ENCODE results near the gene EIF4E2.
A peak's percentile ranks its signal among the peaks of the same experiment; 100 is the strongest.

The EIF4E2 gene, protein sequence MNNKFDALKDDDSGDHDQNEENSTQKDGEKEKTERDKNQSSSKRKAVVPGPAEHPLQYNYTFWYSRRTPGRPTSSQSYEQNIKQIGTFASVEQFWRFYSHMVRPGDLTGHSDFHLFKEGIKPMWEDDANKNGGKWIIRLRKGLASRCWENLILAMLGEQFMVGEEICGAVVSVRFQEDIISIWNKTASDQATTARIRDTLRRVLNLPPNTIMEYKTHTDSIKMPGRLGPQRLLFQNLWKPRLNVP

DNA sequence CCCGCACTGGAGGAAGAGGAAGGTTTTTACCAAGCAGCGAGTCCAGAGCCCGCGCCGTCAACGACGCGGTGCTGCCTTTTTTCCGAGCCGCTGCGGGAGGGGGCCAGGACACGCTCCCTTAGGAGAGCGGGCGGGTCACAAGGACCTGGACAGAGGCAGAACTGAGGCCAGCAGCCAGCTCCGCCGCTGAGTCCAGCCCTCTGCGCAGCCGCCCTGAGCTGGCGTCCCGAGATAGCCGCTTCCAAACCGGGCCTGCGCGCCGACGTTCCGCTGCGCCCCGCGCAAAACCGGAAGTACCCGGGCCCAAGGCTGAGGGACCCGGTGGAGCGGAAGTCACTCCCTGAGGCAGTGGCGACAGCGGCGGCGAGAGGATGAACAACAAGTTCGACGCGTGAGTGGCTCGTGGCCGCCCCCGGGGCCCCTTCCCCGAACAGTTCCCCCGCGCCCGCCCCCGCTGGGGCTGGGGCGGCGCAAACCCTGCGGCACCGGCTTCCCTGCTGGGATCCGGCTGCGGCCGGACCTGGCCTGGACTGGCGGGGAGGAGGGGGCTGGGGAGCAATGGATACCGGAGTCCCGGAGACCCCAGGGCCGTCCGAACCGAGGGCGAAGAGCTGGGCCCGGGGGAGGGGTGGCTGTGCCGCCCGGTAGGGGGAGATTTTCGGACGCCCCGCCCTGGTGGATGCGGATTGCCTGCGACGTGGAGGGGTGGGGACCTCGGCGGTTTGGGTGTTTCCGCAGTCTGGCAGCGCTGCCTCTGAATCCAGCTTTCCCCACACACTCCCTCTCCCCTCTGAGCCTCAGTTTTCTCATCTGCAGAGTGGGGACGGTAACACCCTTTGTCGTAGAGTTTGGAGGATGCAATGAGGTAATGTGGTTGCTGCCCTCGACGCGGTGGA is at the start of gene EIF4E2, which contains the start of gene TIGD1:
TSS of gene EIF4E2 (plus strand) at position 336 of the 896 bp plus-strand sequence. CDS start at position 372, 36 bp downstream.
TSS of gene TIGD1 (minus strand) at position 204 of the 896 bp plus-strand sequence. CDS start 675 bp downstream, outside the sequence.
- peak; percentile 93 for DNase-seq (ENCODE audit: low read depth)
- TF ChIP-seq, protein P1, sequence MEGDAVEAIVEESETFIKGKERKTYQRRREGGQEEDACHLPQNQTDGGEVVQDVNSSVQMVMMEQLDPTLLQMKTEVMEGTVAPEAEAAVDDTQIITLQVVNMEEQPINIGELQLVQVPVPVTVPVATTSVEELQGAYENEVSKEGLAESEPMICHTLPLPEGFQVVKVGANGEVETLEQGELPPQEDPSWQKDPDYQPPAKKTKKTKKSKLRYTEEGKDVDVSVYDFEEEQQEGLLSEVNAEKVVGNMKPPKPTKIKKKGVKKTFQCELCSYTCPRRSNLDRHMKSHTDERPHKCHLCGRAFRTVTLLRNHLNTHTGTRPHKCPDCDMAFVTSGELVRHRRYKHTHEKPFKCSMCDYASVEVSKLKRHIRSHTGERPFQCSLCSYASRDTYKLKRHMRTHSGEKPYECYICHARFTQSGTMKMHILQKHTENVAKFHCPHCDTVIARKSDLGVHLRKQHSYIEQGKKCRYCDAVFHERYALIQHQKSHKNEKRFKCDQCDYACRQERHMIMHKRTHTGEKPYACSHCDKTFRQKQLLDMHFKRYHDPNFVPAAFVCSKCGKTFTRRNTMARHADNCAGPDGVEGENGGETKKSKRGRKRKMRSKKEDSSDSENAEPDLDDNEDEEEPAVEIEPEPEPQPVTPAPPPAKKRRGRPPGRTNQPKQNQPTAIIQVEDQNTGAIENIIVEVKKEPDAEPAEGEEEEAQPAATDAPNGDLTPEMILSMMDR (conservative IDR thresholded peaks at IDR 0.05; ENCODE audit: low read length) = peak; percentile 14

DNA sequence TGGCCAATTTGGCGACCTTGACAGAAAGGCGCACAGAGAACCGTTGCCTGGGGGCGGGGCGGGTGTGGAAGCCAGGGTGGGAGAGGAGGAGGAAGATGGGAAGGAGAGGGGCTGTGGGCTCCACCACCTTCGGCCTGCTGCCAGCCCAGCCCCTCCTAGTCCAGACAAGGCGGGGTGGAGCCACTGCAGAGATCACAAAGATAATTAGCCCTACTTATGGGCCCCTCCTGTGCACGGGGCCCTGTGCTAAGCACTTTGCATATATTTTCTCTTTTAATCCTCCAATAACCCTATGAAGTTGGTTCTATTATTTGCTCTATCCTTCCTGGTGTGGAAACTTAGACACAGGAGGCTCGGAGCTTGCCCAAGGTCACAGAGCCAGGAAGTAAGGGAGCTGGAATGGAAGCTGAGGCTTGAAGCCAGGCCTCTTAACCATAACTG is 49.1 kb upstream of the EIF4E2 start:
- DNase-seq (ENCODE audit: low read depth) = no peak
- TF ChIP-seq, protein P1 (conservative IDR thresholded peaks at IDR 0.05; ENCODE audit: low read length) = no peak
- no peak overlapping the region for H3K4me3 ChIP-seq (ENCODE audit: low read length)

More for the DNA sequence above, at the start of gene EIF4E2, which contains the start of gene TIGD1:
- peak within 1 kb of the TSS; percentile 95 for H3K4me3 ChIP-seq (ENCODE audit: low read length)

DNA sequence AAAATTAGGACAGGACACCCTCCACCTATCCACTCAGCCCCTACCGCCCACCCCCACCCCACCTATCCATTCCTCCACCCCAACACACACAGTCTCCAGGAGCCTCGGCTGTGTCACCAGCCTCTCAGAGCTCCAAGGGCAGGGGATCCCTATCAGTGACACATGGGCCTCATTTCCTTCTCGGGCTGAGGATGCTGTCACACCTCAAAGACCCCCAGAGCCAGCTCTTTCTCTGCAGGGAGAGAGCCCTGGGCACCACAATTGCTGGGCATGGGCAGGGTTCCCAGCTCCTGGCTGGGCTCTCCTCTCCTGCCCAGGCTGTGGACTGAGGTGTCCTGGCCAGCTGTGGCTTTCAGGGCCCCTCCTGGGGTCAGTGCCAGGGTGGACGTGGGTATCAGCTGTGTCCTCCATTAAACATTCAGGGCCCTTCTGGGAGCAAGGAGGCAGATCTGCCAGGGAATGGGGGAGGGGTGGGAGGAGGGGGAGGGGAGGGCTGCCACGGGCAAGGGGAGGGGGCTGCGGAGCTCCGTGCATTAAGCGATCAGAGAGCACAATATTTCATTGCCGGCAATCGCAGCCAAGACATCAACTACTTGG is 48.6 kb upstream of the EIF4E2 start:
- no peak for DNase-seq (ENCODE audit: low read depth)
- no peak overlapping the region for H3K4me3 ChIP-seq (ENCODE audit: low read length)
- TF ChIP-seq, protein P1 (conservative IDR thresholded peaks at IDR 0.05; ENCODE audit: low read length) = no peak

DNA sequence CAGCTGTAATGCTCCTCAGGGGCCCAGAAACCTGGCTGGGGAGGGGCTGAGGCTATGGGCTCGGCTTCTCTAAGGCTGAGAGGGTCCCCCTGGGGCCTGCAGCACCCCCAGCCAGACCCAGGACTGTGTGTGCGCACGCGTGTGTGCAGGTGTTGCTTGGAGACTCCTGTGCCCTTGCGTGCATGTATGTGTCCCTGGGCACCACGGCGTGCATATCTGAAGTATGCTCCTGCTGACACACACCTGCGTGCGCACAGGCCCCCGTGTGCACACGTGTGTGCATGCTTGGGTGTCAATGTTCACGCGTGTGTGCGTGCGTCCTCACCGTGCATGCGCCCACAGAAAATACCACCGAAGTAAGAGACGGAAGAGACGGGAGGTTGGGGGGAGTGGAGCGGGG is 48.0 kb upstream of the EIF4E2 start:
- TF ChIP-seq, protein P1 (conservative IDR thresholded peaks at IDR 0.05; ENCODE audit: low read length) = no peak
- H3K4me3 ChIP-seq (ENCODE audit: low read length) = no peak overlapping the region
- no peak for DNase-seq (ENCODE audit: low read depth)

DNA sequence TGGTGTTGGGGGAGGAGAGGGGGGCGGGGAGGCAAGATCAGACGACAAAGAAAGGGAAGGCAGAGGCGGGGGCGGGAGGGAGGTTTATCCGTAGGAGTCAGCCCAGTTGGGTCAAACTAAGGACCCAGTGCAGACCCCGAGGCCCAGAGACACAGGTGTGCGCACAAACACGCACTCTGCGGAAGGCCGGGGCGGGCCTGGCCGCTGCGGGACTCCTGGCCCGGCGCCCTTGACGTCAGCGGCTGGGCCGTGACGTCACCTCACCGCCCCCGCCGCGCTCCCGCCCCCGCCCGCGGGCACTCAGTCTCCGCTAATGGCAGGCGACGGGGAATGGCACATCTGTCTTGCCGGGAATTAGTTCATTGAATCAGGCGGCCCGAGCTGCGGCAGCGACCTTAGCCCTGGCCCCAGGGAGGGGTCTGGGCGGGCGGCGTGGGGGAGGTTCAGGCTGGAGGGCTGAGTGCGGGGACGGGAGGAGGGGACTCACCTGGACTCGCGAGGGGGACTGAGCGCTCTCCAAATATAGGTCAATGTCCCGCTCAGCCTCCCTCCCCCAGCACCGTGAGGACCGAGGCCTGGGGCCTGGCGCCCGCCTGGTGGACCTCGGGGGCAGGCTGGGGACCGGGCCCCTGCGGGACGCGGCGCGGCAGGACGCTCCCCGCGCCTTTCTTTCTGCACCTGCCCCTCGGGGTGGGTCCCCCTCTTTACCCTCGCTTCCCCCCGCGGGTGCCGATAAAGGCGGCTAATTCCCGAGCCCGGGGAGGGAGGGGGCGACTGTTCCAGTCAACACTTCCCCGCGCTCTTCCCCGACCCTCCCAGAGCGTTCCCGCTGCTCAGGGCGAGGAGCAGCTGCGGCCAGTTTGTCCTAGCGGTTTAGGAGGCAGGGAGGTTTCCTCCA is 47.3 kb upstream of the EIF4E2 start:
- no peak overlapping the region for H3K4me3 ChIP-seq (ENCODE audit: low read length)
- TF ChIP-seq, protein P1 (conservative IDR thresholded peaks at IDR 0.05; ENCODE audit: low read length) = no peak
- no peak for DNase-seq (ENCODE audit: low read depth)

DNA sequence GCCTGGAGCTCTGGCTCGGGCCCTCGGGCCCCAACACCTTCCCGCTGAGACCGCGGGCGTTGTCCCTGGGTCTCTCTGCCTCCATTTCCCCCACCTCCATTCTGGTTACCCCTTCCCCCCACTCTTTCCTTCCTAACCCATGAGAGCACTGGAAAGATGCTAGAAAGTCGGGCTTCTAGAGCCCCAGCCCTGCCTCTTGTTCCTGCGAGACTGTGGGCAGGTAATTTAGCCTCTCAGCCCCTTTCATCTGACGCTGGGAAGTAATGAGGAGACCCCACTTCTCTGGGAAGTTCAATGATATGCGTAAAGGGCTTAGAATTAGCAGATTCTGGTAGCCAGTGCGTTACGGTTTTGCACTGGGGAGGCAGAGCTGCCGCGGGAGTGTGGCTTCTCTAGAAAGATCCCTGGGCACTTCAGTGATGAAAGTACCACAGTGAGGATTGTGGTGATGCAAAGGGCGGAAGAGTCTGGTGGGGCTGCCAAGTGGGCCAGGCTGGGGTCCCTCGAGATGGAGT is 46.6 kb upstream of the EIF4E2 start:
- no peak overlapping the region for H3K4me3 ChIP-seq (ENCODE audit: low read length)
- DNase-seq (ENCODE audit: low read depth) = no peak
- TF ChIP-seq, protein P1 (conservative IDR thresholded peaks at IDR 0.05; ENCODE audit: low read length) = no peak
